ENCODE measurements around the gene FARSB.

GRCh38 chr2:222566229-222566628 is 89.7 kb downstream of the FARSB start:
- TF ChIP-seq CTCF (IDR thresholded peaks at IDR 0.05) (no peak), EZH2 (IDR thresholded peaks at IDR 0.05) (no peak)

All from neural progenitor cell (in vitro differentiated cells).